GM21423 (cell line): Measurements from ENCODE around the gene TMEM132E.
"Not testable (repeated sequence)": the region's sequence is repeated elsewhere in the genome, so short reads cannot be mapped to it uniquely, and the experiment has no call there.

Source experiments
- ATAC-seq: cut with Tn5 transposase; IDR thresholded peaks from one replicate; pipeline ENCODE4 v1.9.1; 2021; ENCODE audit warnings: mild to moderate bottlenecking, moderate library complexity; ENCODE audit not compliant: unreplicated experiment

The TMEM132E gene

GRCh38 chr17:34579017-34579946, at the start of gene TMEM132E:
TMEM132E (plus strand) TSS chr17:34579582; CDS start chr17:34581077, 1,495 bp downstream.
- ATAC-seq: no peak

- no peak for ATAC-seq
Observed at GRCh38 chr17:34530918-34531317, 48.5 kb upstream of the TMEM132E start.

GRCh38 chr17:34532281-34533065, 46.9 kb upstream of the TMEM132E start:
- no peak for ATAC-seq

GRCh38 chr17:34533806-34534527, 45.4 kb upstream of the TMEM132E start:
- ATAC-seq: no peak

- no peak for ATAC-seq
Observed at GRCh38 chr17:34537445-34537844, 41.9 kb upstream of the TMEM132E start.

GRCh38 chr17:34538582-34538981, 40.8 kb upstream of the TMEM132E start:
- ATAC-seq: not testable (repeated sequence)

- no peak for ATAC-seq
Observed at GRCh38 chr17:34539881-34540280, 39.5 kb upstream of the TMEM132E start.

GRCh38 chr17:34542700-34543336, 36.6 kb upstream of the TMEM132E start:
- ATAC-seq: no peak

- ATAC-seq: no peak
Observed at GRCh38 chr17:34547453-34548063, 31.8 kb upstream of the TMEM132E start.

GRCh38 chr17:34549966-34550365, 29.4 kb upstream of the TMEM132E start:
- ATAC-seq: no peak

- ATAC-seq: no peak
Observed at GRCh38 chr17:34553907-34554306, 25.5 kb upstream of the TMEM132E start.

- ATAC-seq: no peak
Observed at GRCh38 chr17:34556384-34556783, 23.0 kb upstream of the TMEM132E start.

- ATAC-seq: no peak
Observed at GRCh38 chr17:34556931-34557330, 22.5 kb upstream of the TMEM132E start.

GRCh38 chr17:34561328-34561727, 18.1 kb upstream of the TMEM132E start:
- ATAC-seq: no peak

GRCh38 chr17:34562387-34562786, 17.0 kb upstream of the TMEM132E start:
- ATAC-seq: no peak

GRCh38 chr17:34565713-34566112, 13.7 kb upstream of the TMEM132E start:
- no peak for ATAC-seq

- ATAC-seq: no peak
Observed at GRCh38 chr17:34566201-34566600, 13.2 kb upstream of the TMEM132E start.

- ATAC-seq: no peak
Observed at GRCh38 chr17:34566873-34567272, 12.5 kb upstream of the TMEM132E start.

- ATAC-seq: no peak
Observed at GRCh38 chr17:34567691-34568465, 11.5 kb upstream of the TMEM132E start.
